Ishikawa (cell line): Measurements from ENCODE around the gene RNF213.
A peak's percentile ranks its signal among the peaks of the same experiment; 100 is the strongest.

Experiments
- CEBPB ChIP-seq: IDR thresholded peaks from 2 replicates; pipeline ENCODE4 v1.6.1; 2012
- CREB1 ChIP-seq: IDR thresholded peaks from 2 replicates; pipeline ENCODE4 v1.6.1; 2012; ENCODE audit warnings: low read depth
- EGR1 ChIP-seq: IDR thresholded peaks from 2 replicates; pipeline ENCODE4 v1.6.1; 2012
- EP300 ChIP-seq: IDR thresholded peaks from 2 replicates; pipeline ENCODE4 v1.6.1; 2012; ENCODE audit warnings: borderline replicate concordance
- FOXM1 ChIP-seq: IDR thresholded peaks from 2 replicates; pipeline ENCODE4 v1.6.1; 2012; ENCODE audit warnings: low read depth, borderline replicate concordance
- MAX ChIP-seq: IDR thresholded peaks from 2 replicates; pipeline ENCODE4 v1.6.1; 2012
- NFIC ChIP-seq: IDR thresholded peaks from 2 replicates; pipeline ENCODE4 v1.6.1; 2012
- RAD21 ChIP-seq: IDR thresholded peaks from 2 replicates; pipeline ENCODE4 v1.6.1; 2012; ENCODE audit warnings: low read depth
- REST ChIP-seq: IDR thresholded peaks from 2 replicates; pipeline ENCODE4 v1.6.1; 2012; ENCODE audit warnings: low read depth, mild to moderate bottlenecking
- TAF1 ChIP-seq: IDR thresholded peaks from 2 replicates; pipeline ENCODE4 v1.6.1; 2012; ENCODE audit warnings: low read depth, mild to moderate bottlenecking
- TCF12 ChIP-seq: IDR thresholded peaks from 2 replicates; pipeline ENCODE4 v1.6.1; 2012; ENCODE audit warnings: low read depth
- TEAD4 ChIP-seq: IDR thresholded peaks from 2 replicates; pipeline ENCODE4 v1.6.1; 2012
- USF1 ChIP-seq: IDR thresholded peaks from 2 replicates; pipeline ENCODE4 v1.6.1; 2012
- YY1 ChIP-seq: IDR thresholded peaks from 2 replicates; pipeline ENCODE4 v1.6.1; 2012; ENCODE audit warnings: low read depth
- ZBTB7A ChIP-seq: IDR thresholded peaks from 2 replicates; pipeline ENCODE4 v1.6.1; 2012; ENCODE audit warnings: low read depth

RNF213 gene

GRCh38 chr17:80281516-80281915 lies 20.9 kb downstream of the RNF213 start:
- TF ChIP-seq CREB1, result no peak
- TF ChIP-seq YY1, result no peak
- TF ChIP-seq FOXM1, result no peak
- no peak for TF ChIP-seq CEBPB
- no peak for TF ChIP-seq RAD21
- no peak for TF ChIP-seq EP300
- no peak for TF ChIP-seq TEAD4
- TF ChIP-seq EGR1, result no peak
- no peak for TF ChIP-seq USF1
- no peak for TF ChIP-seq TCF12

- TF ChIP-seq EP300 (no peak), YY1 (no peak), CEBPB (no peak), REST (no peak), RAD21 (no peak), CREB1 (no peak), ZBTB7A (no peak), EGR1 (no peak), TAF1 (no peak), NFIC (no peak), USF1 (no peak)
Observed at GRCh38 chr17:80283116-80283852, 22.6 kb downstream of the RNF213 start.

- TF ChIP-seq TEAD4 (no peak), RAD21 (no peak), REST (no peak), NFIC (no peak), MAX (no peak), USF1 (no peak), EGR1 (no peak), YY1 (no peak), EP300 (no peak), FOXM1 (no peak), CEBPB (no peak), TAF1 (no peak)
Observed at GRCh38 chr17:80284631-80285030, 24.0 kb downstream of the RNF213 start.

- TF ChIP-seq RAD21 (no peak), TAF1 (no peak), CEBPB (peak; percentile 63)
Observed at GRCh38 chr17:80285237-80285920, 24.7 kb downstream of the RNF213 start.

- no peak for TF ChIP-seq TCF12
- no peak for TF ChIP-seq CEBPB
Observed at GRCh38 chr17:80286638-80286960, 25.9 kb downstream of the RNF213 start.

GRCh38 chr17:80287038-80287437 lies 26.4 kb downstream of the RNF213 start:
- TF ChIP-seq TEAD4 (no peak), ZBTB7A (no peak), RAD21 (no peak), CEBPB (no peak), EP300 (no peak), REST (no peak), NFIC (no peak), USF1 (no peak)
